ENCODE results near the gene OBSCN.

Gene OBSCN

GRCh38 chr1:228350831-228351781 lies 143.3 kb downstream of the OBSCN start:
- no peak for DNase-seq (ENCODE audit: extremely low read depth, low read depth)
- H3K4me3 ChIP-seq (replicated peaks; ENCODE audit: low read depth, low read length), result no peak overlapping the region
- TF ChIP-seq, protein P1, sequence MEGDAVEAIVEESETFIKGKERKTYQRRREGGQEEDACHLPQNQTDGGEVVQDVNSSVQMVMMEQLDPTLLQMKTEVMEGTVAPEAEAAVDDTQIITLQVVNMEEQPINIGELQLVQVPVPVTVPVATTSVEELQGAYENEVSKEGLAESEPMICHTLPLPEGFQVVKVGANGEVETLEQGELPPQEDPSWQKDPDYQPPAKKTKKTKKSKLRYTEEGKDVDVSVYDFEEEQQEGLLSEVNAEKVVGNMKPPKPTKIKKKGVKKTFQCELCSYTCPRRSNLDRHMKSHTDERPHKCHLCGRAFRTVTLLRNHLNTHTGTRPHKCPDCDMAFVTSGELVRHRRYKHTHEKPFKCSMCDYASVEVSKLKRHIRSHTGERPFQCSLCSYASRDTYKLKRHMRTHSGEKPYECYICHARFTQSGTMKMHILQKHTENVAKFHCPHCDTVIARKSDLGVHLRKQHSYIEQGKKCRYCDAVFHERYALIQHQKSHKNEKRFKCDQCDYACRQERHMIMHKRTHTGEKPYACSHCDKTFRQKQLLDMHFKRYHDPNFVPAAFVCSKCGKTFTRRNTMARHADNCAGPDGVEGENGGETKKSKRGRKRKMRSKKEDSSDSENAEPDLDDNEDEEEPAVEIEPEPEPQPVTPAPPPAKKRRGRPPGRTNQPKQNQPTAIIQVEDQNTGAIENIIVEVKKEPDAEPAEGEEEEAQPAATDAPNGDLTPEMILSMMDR (IDR thresholded peaks at IDR 0.05; ENCODE audit: low read depth, low read length, missing control alignments), result no peak

DNA sequence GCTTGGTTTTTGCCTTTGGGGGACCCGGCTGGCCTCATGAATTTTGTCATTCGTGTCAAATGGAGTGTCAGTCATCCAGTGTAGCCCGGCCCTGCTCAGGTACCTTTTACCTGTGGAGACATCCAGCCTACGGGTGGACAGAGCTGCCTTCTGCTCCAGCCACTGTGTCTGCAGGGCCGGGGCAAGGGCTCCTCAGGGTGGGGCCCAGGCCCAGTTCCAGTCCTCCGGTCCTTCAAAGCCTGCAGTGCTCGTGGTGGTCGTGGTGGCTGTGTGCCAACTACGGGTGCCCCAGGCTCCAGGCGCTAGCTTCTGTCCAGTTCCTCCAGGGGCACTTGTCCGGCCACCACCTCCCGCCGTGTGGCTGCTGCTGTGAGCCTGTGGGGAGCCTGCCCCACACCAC lies 144.0 kb downstream of the OBSCN start:
- no peak overlapping the region for H3K4me3 ChIP-seq (replicated peaks; ENCODE audit: low read depth, low read length)
- no peak for DNase-seq (ENCODE audit: extremely low read depth, low read depth)
- TF ChIP-seq, protein P1 (IDR thresholded peaks at IDR 0.05; ENCODE audit: low read depth, low read length, missing control alignments), result no peak

GRCh38 chr1:228352677-228353481 lies 145.0 kb downstream of the OBSCN start:
- H3K4me3 ChIP-seq (replicated peaks; ENCODE audit: low read depth, low read length), result no peak overlapping the region
- TF ChIP-seq, protein P1 (IDR thresholded peaks at IDR 0.05; ENCODE audit: low read depth, low read length, missing control alignments), result no peak
- no peak for DNase-seq (ENCODE audit: extremely low read depth, low read depth)

DNA sequence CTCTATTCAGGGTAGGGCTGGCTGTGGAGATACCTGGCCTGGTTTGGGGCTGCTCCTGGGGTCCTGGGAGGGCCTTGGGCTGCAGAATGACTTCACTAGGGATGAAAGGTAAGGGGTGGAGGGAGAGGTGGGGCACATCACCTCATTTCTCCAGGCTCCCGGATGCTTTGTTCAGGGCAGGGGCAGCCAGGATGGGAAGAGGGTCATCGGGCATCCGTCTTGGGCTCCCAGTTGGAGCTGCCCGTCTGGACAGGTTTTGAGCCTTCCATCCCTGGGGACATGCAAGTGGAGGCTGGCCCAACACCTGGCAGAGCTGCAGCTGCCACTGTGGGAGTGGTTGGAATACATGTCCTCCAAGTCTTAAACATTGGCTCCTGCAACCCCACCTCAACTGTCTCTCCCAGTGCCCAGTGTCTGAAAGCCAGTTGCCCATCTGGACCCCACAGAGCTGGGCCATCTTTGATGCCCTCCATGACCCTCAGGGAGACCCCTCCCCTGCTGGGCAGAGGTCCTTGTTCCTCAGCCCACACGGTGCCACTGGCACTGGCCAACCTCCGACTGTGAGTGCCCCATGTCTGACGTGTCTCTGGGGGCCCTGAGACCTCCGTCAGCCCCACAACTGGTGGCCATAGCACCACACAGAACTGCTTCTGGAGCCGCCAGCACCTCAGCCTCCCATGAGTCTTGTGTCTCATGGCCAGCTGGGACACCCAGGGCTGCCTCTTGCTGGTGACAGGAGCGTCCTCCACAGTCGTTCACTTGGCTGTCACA lies 145.9 kb downstream of the OBSCN start:
- DNase-seq (ENCODE audit: extremely low read depth, low read depth), result no peak
- TF ChIP-seq, protein P1 (IDR thresholded peaks at IDR 0.05; ENCODE audit: low read depth, low read length, missing control alignments), result no peak

GRCh38 chr1:228354390-228355320 lies 146.8 kb downstream of the OBSCN start:
- DNase-seq (ENCODE audit: extremely low read depth, low read depth), result no peak
- TF ChIP-seq, protein P1 (IDR thresholded peaks at IDR 0.05; ENCODE audit: low read depth, low read length, missing control alignments), result no peak
- H3K4me3 ChIP-seq (replicated peaks; ENCODE audit: low read depth, low read length), result no peak overlapping the region

More for the DNA sequence above, 145.9 kb downstream of the OBSCN start:
- H3K4me3 ChIP-seq (replicated peaks; ENCODE audit: low read depth, low read length), result no peak overlapping the region

All from HFF-Myc (cell line).